Measurements from ENCODE around the gene WLS.

The WLS gene

GRCh38 chr1:68129536-68130250, 102.6 kb downstream of the WLS start:
- DNase-seq = no peak

GRCh38 chr1:68128820-68129219, 103.5 kb downstream of the WLS start:
- no peak for DNase-seq

- DNase-seq = no peak
These were observed 104.2 kb downstream of the WLS start for GRCh38 chr1:68128157-68128556.

- DNase-seq = no peak
These were observed 110.8 kb downstream of the WLS start for GRCh38 chr1:68121536-68121935.

- DNase-seq = no peak
These were observed 112.1 kb downstream of the WLS start for GRCh38 chr1:68120136-68120791.

- no peak for DNase-seq
These were observed 112.9 kb downstream of the WLS start for GRCh38 chr1:68119445-68119844.

GRCh38 chr1:68117416-68117815, 114.9 kb downstream of the WLS start:
- no peak for DNase-seq

- peak; percentile 69 for DNase-seq
These were observed 115.6 kb downstream of the WLS start for GRCh38 chr1:68116643-68117235.

- no peak for DNase-seq
These were observed 117.0 kb downstream of the WLS start for GRCh38 chr1:68115308-68115707.

- no peak for DNase-seq
These were observed 118.4 kb downstream of the WLS start for GRCh38 chr1:68113966-68114365.

GRCh38 chr1:68112835-68113243, 119.5 kb downstream of the WLS start:
- DNase-seq = no peak

- no peak for DNase-seq
These were observed 120.5 kb downstream of the WLS start for GRCh38 chr1:68111519-68112436.

- no peak for DNase-seq
These were observed 124.6 kb downstream of the WLS start for GRCh38 chr1:68107771-68108170.

GRCh38 chr1:68103884-68104554, 128.3 kb downstream of the WLS start:
- DNase-seq = no peak

GRCh38 chr1:68103011-68103545, 129.2 kb downstream of the WLS start:
- DNase-seq = no peak

- DNase-seq = no peak
These were observed 130.5 kb downstream of the WLS start for GRCh38 chr1:68101829-68102228.

GRCh38 chr1:68100571-68100970, 131.8 kb downstream of the WLS start:
- no peak for DNase-seq

- no peak for DNase-seq
These were observed 138.6 kb downstream of the WLS start for GRCh38 chr1:68093737-68094136.

- no peak for DNase-seq
These were observed 145.1 kb downstream of the WLS start for GRCh38 chr1:68087184-68087583.

- DNase-seq = no peak
These were observed 146.6 kb downstream of the WLS start for GRCh38 chr1:68085752-68086151.

- DNase-seq = no peak
These were observed 148.6 kb downstream of the WLS start for GRCh38 chr1:68083686-68084085.

- DNase-seq = no peak
These were observed 150.5 kb downstream of the WLS start for GRCh38 chr1:68081775-68082283.
